Skeletal muscle cell (primary cell): ENCODE results near the gene BCAS3.

Experiments used
- DNase-seq: peaks from one replicate; pipeline ENCODE4 v3.0.0-alpha.2; 2010; ENCODE audit warnings: low read depth
- H3K4me3 ChIP-seq: 2 replicates; pipeline ENCODE4 v1.5.1; 2011; ENCODE audit warnings: low read depth, mild to moderate bottlenecking, control low read depth, low read length, moderate library complexity

BCAS3 gene

GRCh38 chr17:61158376-61158775 is 480.7 kb downstream of the BCAS3 start:
- no peak overlapping the region for H3K4me3 ChIP-seq
- DNase-seq = no peak

- no peak overlapping the region for H3K4me3 ChIP-seq
These were observed 481.7 kb downstream of the BCAS3 start for GRCh38 chr17:61159221-61159814.

GRCh38 chr17:61160204-61160603 is 482.6 kb downstream of the BCAS3 start:
- no peak overlapping the region for H3K4me3 ChIP-seq
- no peak for DNase-seq

More at GRCh38 chr17:61159221-61159814, 481.7 kb downstream of the BCAS3 start:
- DNase-seq = no peak

GRCh38 chr17:61160789-61161445 is 483.3 kb downstream of the BCAS3 start:
- H3K4me3 ChIP-seq = no peak overlapping the region
- DNase-seq = no peak

GRCh38 chr17:61161615-61162134 is 484.0 kb downstream of the BCAS3 start:
- H3K4me3 ChIP-seq = no peak overlapping the region
- no peak for DNase-seq

GRCh38 chr17:61164517-61164916 is 486.9 kb downstream of the BCAS3 start:
- DNase-seq = no peak
- no peak overlapping the region for H3K4me3 ChIP-seq

- DNase-seq = no peak
- H3K4me3 ChIP-seq = no peak overlapping the region
These were observed 489.4 kb downstream of the BCAS3 start for GRCh38 chr17:61167075-61167474.

GRCh38 chr17:61168506-61168905 is 490.9 kb downstream of the BCAS3 start:
- no peak overlapping the region for H3K4me3 ChIP-seq
- no peak for DNase-seq

- H3K4me3 ChIP-seq = no peak overlapping the region
- no peak for DNase-seq
These were observed 496.7 kb downstream of the BCAS3 start for GRCh38 chr17:61174310-61174709.

- no peak for DNase-seq
- H3K4me3 ChIP-seq = no peak overlapping the region
These were observed 497.9 kb downstream of the BCAS3 start for GRCh38 chr17:61175298-61176142.

- no peak for DNase-seq
- H3K4me3 ChIP-seq = no peak overlapping the region
These were observed 499.7 kb downstream of the BCAS3 start for GRCh38 chr17:61177351-61177750.

GRCh38 chr17:61178284-61178683 is 500.6 kb downstream of the BCAS3 start:
- no peak overlapping the region for H3K4me3 ChIP-seq
- DNase-seq = no peak

- no peak overlapping the region for H3K4me3 ChIP-seq
- DNase-seq = no peak
These were observed 501.7 kb downstream of the BCAS3 start for GRCh38 chr17:61179380-61179806.

GRCh38 chr17:61183793-61184192 is 506.1 kb downstream of the BCAS3 start:
- no peak for DNase-seq
- H3K4me3 ChIP-seq = no peak overlapping the region

GRCh38 chr17:61185385-61185784 is 507.7 kb downstream of the BCAS3 start:
- DNase-seq = no peak
- no peak overlapping the region for H3K4me3 ChIP-seq

GRCh38 chr17:61187038-61187437 is 509.4 kb downstream of the BCAS3 start:
- no peak overlapping the region for H3K4me3 ChIP-seq
- no peak for DNase-seq

- no peak overlapping the region for H3K4me3 ChIP-seq
- no peak for DNase-seq
These were observed 510.4 kb downstream of the BCAS3 start for GRCh38 chr17:61188081-61188480.

- H3K4me3 ChIP-seq = no peak overlapping the region
- no peak for DNase-seq
These were observed 512.3 kb downstream of the BCAS3 start for GRCh38 chr17:61189968-61190367.

- H3K4me3 ChIP-seq = no peak overlapping the region
- no peak for DNase-seq
These were observed 518.7 kb downstream of the BCAS3 start for GRCh38 chr17:61196302-61196704.

GRCh38 chr17:61196799-61197198 is 519.1 kb downstream of the BCAS3 start:
- no peak for DNase-seq
- no peak overlapping the region for H3K4me3 ChIP-seq
